ENCODE results near the gene ITSN2.

ITSN2 gene

GRCh38 chr2:24191848-24192247 lies 168.5 kb downstream of the ITSN2 start:
- in situ Hi-C loops (cut with MboI; ENCODE audit: low sequenced_read_pairs, unreplicated experiment): no loop called here
- TF ChIP-seq, protein P1, sequence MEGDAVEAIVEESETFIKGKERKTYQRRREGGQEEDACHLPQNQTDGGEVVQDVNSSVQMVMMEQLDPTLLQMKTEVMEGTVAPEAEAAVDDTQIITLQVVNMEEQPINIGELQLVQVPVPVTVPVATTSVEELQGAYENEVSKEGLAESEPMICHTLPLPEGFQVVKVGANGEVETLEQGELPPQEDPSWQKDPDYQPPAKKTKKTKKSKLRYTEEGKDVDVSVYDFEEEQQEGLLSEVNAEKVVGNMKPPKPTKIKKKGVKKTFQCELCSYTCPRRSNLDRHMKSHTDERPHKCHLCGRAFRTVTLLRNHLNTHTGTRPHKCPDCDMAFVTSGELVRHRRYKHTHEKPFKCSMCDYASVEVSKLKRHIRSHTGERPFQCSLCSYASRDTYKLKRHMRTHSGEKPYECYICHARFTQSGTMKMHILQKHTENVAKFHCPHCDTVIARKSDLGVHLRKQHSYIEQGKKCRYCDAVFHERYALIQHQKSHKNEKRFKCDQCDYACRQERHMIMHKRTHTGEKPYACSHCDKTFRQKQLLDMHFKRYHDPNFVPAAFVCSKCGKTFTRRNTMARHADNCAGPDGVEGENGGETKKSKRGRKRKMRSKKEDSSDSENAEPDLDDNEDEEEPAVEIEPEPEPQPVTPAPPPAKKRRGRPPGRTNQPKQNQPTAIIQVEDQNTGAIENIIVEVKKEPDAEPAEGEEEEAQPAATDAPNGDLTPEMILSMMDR (IDR thresholded peaks at IDR 0.05; ENCODE audit: borderline replicate concordance, control extremely low read depth, extremely low read depth, insufficient read depth, missing control alignments): no peak
- DNase-seq (ENCODE audit: low spot score): no peak

- in situ Hi-C loops (cut with MboI; ENCODE audit: low sequenced_read_pairs, unreplicated experiment): no loop called here
- no peak for DNase-seq (ENCODE audit: low spot score)
- TF ChIP-seq, protein P1 (IDR thresholded peaks at IDR 0.05; ENCODE audit: borderline replicate concordance, control extremely low read depth, extremely low read depth, insufficient read depth, missing control alignments): no peak
These were observed 169.2 kb downstream of the ITSN2 start for GRCh38 chr2:24191156-24191555.

DNA sequence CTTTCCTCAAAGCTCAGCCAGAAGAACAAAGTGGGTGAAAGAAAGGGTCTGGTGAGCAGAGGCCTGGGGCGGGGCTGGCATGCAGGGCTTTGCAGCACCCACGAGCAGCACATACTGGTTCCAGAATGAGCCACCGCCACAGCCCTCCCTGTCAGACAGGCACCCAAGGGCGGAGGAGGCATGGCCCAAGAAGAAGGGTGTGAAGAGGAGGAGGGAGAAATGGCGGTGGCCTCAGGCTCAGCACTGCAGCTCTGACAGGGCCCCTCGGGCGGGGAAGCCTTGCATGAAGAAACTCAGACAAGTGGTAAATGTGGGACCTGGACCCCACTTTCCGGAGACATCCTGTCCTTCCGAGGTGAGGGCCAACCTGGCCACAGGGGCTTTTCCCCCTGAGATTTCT lies 169.8 kb downstream of the ITSN2 start:
- DNase-seq (ENCODE audit: low spot score): no peak
- TF ChIP-seq, protein P1 (IDR thresholded peaks at IDR 0.05; ENCODE audit: borderline replicate concordance, control extremely low read depth, extremely low read depth, insufficient read depth, missing control alignments): no peak
- in situ Hi-C loops (cut with MboI; ENCODE audit: low sequenced_read_pairs, unreplicated experiment): no loop called here

- TF ChIP-seq, protein P1 (IDR thresholded peaks at IDR 0.05; ENCODE audit: borderline replicate concordance, control extremely low read depth, extremely low read depth, insufficient read depth, missing control alignments): no peak
- in situ Hi-C loops (cut with MboI; ENCODE audit: low sequenced_read_pairs, unreplicated experiment): no loop called here
- no peak for DNase-seq (ENCODE audit: low spot score)
These were observed 170.8 kb downstream of the ITSN2 start for GRCh38 chr2:24189551-24189950.

DNA sequence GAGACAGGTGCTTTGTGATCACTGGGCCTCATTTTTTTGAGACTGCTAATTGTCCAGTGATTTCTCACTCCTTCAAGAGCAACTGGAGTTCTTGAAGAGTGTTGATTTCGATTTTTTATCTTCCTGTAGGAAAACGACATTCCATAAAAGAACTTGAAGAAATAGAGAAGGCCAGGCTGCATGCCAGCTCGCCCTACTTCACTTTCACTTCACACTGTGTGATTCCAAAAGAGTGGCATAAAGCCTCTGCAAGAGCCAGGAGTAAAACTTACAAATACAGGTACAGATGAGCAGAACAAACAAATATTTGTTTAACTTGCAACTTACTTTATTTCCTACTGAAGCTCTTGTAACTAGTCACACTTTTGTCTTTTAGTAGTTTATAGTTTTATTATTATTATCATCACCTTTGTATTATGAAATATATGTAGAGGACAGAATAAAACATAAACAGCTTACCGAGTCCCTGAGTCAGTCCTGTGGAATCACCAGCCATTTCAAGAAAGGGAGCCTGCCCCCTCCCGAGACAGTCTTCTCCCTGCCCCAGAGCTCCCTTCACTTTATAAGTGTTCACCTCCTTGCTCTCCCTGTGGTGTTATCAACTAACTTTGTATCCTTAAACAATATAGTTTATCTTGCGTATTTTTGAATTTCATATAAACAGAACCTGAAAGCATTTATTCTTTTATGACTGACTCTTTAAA lies 176.8 kb downstream of the ITSN2 start:
- no peak for DNase-seq (ENCODE audit: low spot score)
- in situ Hi-C loops (cut with MboI; ENCODE audit: low sequenced_read_pairs, unreplicated experiment): no loop called here
- TF ChIP-seq, protein P1 (IDR thresholded peaks at IDR 0.05; ENCODE audit: borderline replicate concordance, control extremely low read depth, extremely low read depth, insufficient read depth, missing control alignments): no peak

DNA sequence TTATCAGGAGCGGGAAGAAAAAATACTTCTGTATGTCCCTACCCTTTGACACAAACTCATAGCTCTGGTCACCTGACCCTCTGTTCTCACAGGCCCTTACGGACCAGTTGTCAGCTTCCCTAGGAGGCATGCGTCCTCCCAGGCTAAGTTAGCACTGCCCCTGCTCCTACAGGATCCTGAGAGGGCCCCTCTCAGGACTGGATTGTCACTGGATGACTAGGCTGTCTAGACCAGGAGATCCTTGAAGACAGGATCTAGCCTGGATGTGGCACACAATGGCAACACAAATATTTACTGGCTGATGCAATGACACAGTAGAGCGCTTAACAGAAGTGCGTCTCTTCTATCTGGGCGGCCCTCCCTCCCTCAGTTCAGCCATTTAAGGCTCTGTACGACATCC lies 177.8 kb downstream of the ITSN2 start:
- DNase-seq (ENCODE audit: low spot score): no peak
- in situ Hi-C loops (cut with MboI; ENCODE audit: low sequenced_read_pairs, unreplicated experiment): no loop called here

More for the DNA sequence above, 177.8 kb downstream of the ITSN2 start:
- TF ChIP-seq, protein P1 (IDR thresholded peaks at IDR 0.05; ENCODE audit: borderline replicate concordance, control extremely low read depth, extremely low read depth, insufficient read depth, missing control alignments): no peak
